Fibroblast of the aortic adventitia (primary cell): Measurements from ENCODE around the gene TKFC. TPM values are rescaled to one million over a fixed set of nuclear protein-coding genes. Genes with fewer than 3 reads are reported as not detected.

Experiments
- DNase-seq: peaks from one replicate; pipeline ENCODE4 v3.0.0-alpha.2; 2010; ENCODE audit warnings: low read depth
- H3K4me3 ChIP-seq: 2 replicates; pipeline ENCODE4 v1.5.1; 2011; ENCODE audit warnings: low read depth, mild to moderate bottlenecking, control low read depth, low read length, moderate library complexity
- CTCF ChIP-seq: IDR thresholded peaks from 2 replicates; pipeline ENCODE4 v1.5.1; 2011; ENCODE audit warnings: mild to moderate bottlenecking, low read length, control low read depth, inconsistent platforms; ENCODE audit not compliant: insufficient read depth
- total RNA-seq: library from RNA; depleted of rRNA; stranded (reverse); fragments of >200 nt; gene quantifications from 2 replicates; pipeline ENCODE4 v1.2.3, GENCODE V29; 2012; ENCODE audit warnings: low replicate concordance

Gene TKFC
- total RNA-seq, 1 donor, result 17.6 TPM

DNA sequence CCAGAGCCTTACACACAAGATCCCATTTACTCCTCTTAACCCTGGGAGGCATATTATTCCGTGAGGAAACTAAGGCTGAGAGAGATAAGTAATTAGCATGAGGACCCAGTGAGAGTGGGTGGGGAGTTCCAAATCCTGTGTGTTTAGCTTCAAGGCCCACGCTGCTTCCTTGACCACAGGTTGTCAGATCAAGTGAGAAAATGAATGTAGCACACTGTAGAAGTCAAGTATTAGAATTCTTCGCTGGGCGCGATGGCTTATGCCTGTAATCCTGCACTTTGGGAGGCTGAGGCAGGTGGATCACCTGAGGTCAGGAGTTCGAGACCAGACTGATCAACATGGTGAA is 24.8 kb downstream of the TKFC start:
- no peak for DNase-seq
- no peak for TF ChIP-seq CTCF
- H3K4me3 ChIP-seq, result no peak overlapping the region

DNA sequence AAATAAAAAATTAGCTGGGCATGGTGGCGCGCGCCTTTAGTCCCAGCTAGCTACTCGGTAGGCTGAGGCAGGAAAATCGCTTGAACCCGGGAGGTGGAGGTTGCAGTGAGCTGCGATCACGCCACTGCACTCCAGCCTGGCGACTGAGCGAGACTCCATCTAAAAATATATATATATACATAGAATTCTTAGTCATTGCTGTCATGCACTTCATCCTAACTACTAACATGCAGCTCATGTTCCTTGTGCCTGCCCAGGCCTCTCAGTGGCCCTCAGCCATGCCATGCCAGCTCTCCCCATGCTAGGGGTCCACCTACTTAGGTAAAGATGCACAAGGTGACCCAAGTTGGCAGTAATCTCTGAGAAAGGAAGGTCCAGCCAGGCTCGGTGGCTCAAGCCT is 25.5 kb downstream of the TKFC start:
- H3K4me3 ChIP-seq, result no peak overlapping the region
- no peak for DNase-seq
- TF ChIP-seq CTCF, result no peak

DNA sequence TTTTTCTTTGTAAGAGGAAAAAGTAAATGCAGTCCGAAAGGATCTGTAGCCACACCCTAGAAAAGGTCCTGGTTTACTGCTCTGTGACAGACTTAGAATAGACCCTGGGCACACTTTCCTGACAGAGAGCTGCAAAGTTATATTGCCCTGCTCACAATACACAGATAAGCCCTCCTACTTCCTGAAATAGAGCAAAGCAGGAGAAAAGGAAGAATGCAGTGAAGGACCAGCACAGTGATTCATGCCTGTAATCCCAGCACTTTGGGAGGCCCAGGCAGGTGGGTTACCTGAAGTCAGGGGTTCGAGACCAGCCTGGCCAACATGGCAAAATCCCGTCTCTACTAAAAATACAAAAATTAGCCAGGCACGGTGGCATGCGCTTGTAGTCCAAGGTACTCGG is 26.5 kb downstream of the TKFC start:
- no peak for DNase-seq

GRCh38 chr11:61361237-61361740 is 28.3 kb downstream of the TKFC start:
- no peak for TF ChIP-seq CTCF
- no peak for DNase-seq
- H3K4me3 ChIP-seq, result peak overlapping the region; percentile 92

More for the DNA sequence above, 26.5 kb downstream of the TKFC start:
- H3K4me3 ChIP-seq, result peak overlapping the region; percentile 28
- TF ChIP-seq CTCF, result no peak

- H3K4me3 ChIP-seq, result peak within 1 kb of the TSS; percentile 92
- TF ChIP-seq CTCF, result no peak
- peak; percentile 93 for DNase-seq
Measured at GRCh38 chr11:61361741-61362541, 28.9 kb downstream of the TKFC start, which contains the start of the genes CYB561A3 and TMEM138. Gene CYB561A3, minus strand, starts transcription at chr11:61361882. Its CDS starts 5,169 bp downstream, at chr11:61356713. Gene TMEM138, plus strand, starts transcription at chr11:61362374. Its CDS starts 2,017 bp downstream, at chr11:61364391.

DNA sequence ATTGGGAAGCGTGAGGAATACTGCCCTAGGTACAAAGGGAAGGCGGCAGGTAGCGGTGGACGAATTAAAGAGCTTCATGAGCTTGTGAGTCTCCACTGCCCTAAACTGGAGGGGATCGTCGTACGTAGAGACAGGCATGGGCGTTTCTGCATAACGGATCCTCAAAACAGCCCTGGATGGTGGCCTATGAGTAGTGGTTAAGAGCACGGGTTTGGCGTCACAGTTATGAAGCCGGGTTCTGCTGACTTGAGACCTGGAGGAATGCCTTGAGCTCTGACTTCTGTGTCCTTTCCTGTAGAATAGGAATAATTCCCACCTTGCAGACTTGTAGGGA is 29.5 kb downstream of the TKFC start:
- no peak for TF ChIP-seq CTCF
- peak; percentile 65 for DNase-seq
- H3K4me3 ChIP-seq, result peak overlapping the region; percentile 92
